ENCODE measurements around the gene NOL4L. TPM values are rescaled to one million over a fixed set of nuclear protein-coding genes. Genes with fewer than 3 reads are reported as not detected.

NOL4L gene
- total and polyA plus RNA-seq, 2 experiments from 2014 or later: 38.8 to 39.2 TPM

DNA sequence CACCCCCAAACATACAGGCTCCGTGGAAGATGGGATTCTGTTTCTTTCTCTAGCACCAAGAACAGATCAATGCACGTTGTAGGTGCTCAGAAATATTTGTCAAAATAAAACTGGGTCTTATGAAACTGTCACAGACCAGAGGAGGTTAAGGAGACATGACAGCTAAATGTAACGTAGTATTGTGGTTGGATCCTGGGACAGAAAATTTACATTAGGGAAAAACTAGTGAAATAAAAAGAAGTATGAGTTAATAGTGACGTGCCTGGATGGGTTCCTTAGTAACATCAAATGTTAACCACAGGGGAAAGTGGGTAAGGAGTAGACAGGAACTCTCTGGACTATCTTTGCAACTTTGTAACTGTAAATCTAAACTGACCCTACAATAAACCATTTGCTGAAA lies 31.5 kb downstream of the NOL4L start (continued):
- TF ChIP-seq, protein P1, sequence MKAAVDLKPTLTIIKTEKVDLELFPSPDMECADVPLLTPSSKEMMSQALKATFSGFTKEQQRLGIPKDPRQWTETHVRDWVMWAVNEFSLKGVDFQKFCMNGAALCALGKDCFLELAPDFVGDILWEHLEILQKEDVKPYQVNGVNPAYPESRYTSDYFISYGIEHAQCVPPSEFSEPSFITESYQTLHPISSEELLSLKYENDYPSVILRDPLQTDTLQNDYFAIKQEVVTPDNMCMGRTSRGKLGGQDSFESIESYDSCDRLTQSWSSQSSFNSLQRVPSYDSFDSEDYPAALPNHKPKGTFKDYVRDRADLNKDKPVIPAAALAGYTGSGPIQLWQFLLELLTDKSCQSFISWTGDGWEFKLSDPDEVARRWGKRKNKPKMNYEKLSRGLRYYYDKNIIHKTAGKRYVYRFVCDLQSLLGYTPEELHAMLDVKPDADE (IDR thresholded peaks at IDR 0.05): no peak
- TF ChIP-seq NANOG (IDR thresholded peaks at IDR 0.05; ENCODE audit: borderline replicate concordance) (no peak), CREB1 (CRISPR knock-in tag; IDR thresholded peaks at IDR 0.05; ENCODE audit: low read depth) (no peak), JUNB (IDR thresholded peaks at IDR 0.05; ENCODE audit: unreplicated experiment) (no peak), ZNF331 (CRISPR knock-in tag; IDR thresholded peaks at IDR 0.05; ENCODE audit: low read depth) (no peak), STAT1 (IDR thresholded peaks at IDR 0.05; ENCODE audit: unreplicated experiment) (no peak)
- TF ChIP-seq, protein P2, sequence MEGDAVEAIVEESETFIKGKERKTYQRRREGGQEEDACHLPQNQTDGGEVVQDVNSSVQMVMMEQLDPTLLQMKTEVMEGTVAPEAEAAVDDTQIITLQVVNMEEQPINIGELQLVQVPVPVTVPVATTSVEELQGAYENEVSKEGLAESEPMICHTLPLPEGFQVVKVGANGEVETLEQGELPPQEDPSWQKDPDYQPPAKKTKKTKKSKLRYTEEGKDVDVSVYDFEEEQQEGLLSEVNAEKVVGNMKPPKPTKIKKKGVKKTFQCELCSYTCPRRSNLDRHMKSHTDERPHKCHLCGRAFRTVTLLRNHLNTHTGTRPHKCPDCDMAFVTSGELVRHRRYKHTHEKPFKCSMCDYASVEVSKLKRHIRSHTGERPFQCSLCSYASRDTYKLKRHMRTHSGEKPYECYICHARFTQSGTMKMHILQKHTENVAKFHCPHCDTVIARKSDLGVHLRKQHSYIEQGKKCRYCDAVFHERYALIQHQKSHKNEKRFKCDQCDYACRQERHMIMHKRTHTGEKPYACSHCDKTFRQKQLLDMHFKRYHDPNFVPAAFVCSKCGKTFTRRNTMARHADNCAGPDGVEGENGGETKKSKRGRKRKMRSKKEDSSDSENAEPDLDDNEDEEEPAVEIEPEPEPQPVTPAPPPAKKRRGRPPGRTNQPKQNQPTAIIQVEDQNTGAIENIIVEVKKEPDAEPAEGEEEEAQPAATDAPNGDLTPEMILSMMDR (conservative IDR thresholded peaks at IDR 0.05; ENCODE audit: low read depth in 2 of 2): no peak

DNA sequence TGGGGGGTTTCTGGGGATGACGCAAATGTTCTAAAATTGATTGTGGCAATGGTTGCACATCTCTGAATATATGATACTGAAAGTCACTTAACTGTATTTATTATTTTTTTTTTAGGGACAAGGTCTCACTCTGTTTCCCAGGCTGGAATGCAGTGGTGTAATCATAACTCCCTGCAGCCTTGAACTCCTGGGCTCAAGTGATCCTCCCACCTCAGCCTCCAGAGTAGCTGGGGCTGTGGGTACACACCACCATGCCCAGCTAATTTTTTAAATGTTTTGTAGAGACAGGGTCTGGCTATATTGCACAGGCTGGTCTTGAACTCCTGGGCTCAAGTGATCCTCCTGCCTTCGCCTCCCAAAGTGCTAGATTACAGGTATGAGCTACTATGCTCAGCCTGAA lies 33.4 kb downstream of the NOL4L start:
- Mint-ChIP-seq H3K27me3 (ENCODE audit: insufficient read depth, low read depth, poor library complexity) (peaks cover 4% of the 10 kb centered on the region), H3K9me3 (peaks cover 3% of the 10 kb centered on the region; the same call in 1 of the 3 replicates), H3K36me3 (ENCODE audit: low read depth) (no peaks in the 10 kb centered on the region; the same call in 2 of the 3 replicates), H3K27ac (no peak overlapping the region), H3K4me1 (0 out of 3 replicates have a peak, but pooled peaks cover 2% of the 10 kb centered on the region), H3K4me3 (no peak overlapping the region)
- Histone ChIP-seq H3K4me2 (no peak overlapping the region), H3F3A (replicated peaks; ENCODE audit: low read depth) (no peaks in the 10 kb centered on the region), H4K20me1 (replicated peaks; ENCODE audit: insufficient read depth) (no peaks in the 10 kb centered on the region; the same call in none of the 2 replicates), H2AFZ (no peak overlapping the region), H3K27ac (ENCODE audit: low read depth) (no peak overlapping the region), H3K4me3 (no peak overlapping the region), H3K4me1 (ENCODE audit: insufficient read depth) (no peaks in the 10 kb centered on the region), H3K9me2 (ENCODE audit: insufficient read depth) (no peaks in the 10 kb centered on the region), H3K27me3 (ENCODE audit: insufficient read depth) (no peaks in the 10 kb centered on the region), H3K36me3 (ENCODE audit: insufficient read depth) (no peaks in the 10 kb centered on the region; the same call in 1 of the 2 replicates), H3K79me2 (replicated peaks; ENCODE audit: insufficient read depth) (no peaks in the 10 kb centered on the region)
- no peak for ATAC-seq
- DNase-seq (ENCODE audit: low spot score): no peak
- TF ChIP-seq POLR2AphosphoS5 (IDR thresholded peaks at IDR 0.05; ENCODE audit: low read depth): no peak
- TF ChIP-seq ZNF114 (CRISPR knock-in tag; IDR thresholded peaks at IDR 0.05): no peak
- TF ChIP-seq, protein P1 (IDR thresholded peaks at IDR 0.05): no peak
- TF ChIP-seq JUNB (IDR thresholded peaks at IDR 0.05; ENCODE audit: unreplicated experiment): no peak
- no peak for TF ChIP-seq CREB1 (CRISPR knock-in tag; IDR thresholded peaks at IDR 0.05; ENCODE audit: low read depth)
- no peak for TF ChIP-seq NANOG (IDR thresholded peaks at IDR 0.05; ENCODE audit: borderline replicate concordance)
- TF ChIP-seq, protein P2 (conservative IDR thresholded peaks at IDR 0.05; ENCODE audit: low read depth in 2 of 2): no peak
- no peak for TF ChIP-seq STAT1 (IDR thresholded peaks at IDR 0.05; ENCODE audit: unreplicated experiment)
- TF ChIP-seq, protein P3, sequence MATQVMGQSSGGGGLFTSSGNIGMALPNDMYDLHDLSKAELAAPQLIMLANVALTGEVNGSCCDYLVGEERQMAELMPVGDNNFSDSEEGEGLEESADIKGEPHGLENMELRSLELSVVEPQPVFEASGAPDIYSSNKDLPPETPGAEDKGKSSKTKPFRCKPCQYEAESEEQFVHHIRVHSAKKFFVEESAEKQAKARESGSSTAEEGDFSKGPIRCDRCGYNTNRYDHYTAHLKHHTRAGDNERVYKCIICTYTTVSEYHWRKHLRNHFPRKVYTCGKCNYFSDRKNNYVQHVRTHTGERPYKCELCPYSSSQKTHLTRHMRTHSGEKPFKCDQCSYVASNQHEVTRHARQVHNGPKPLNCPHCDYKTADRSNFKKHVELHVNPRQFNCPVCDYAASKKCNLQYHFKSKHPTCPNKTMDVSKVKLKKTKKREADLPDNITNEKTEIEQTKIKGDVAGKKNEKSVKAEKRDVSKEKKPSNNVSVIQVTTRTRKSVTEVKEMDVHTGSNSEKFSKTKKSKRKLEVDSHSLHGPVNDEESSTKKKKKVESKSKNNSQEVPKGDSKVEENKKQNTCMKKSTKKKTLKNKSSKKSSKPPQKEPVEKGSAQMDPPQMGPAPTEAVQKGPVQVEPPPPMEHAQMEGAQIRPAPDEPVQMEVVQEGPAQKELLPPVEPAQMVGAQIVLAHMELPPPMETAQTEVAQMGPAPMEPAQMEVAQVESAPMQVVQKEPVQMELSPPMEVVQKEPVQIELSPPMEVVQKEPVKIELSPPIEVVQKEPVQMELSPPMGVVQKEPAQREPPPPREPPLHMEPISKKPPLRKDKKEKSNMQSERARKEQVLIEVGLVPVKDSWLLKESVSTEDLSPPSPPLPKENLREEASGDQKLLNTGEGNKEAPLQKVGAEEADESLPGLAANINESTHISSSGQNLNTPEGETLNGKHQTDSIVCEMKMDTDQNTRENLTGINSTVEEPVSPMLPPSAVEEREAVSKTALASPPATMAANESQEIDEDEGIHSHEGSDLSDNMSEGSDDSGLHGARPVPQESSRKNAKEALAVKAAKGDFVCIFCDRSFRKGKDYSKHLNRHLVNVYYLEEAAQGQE (IDR thresholded peaks at IDR 0.05; ENCODE audit: unreplicated experiment): no peak

All from GM23338 (cell line).